ENCODE data around the gene TMIGD3.

The TMIGD3 gene

DNA sequence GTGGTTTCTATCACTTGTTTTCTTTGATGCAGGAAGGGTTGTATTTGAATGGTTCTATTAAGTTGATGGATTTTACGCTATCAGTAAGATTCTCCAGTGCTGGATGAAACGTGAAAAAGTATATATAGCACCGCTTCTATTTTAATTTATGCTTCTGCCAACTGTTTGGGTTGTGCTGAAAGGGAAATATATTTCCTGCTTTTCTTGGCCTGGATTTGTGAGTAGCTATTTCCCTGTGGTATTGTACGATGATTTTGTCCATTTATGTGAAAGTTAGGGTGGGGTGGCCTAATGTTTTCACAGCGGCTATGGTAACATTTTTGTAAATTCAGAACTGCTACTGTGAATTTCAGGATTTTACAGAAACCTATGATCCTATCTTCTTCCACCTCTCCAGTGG lies 29.3 kb downstream of the TMIGD3 start:
- DNase-seq = no peak

DNA sequence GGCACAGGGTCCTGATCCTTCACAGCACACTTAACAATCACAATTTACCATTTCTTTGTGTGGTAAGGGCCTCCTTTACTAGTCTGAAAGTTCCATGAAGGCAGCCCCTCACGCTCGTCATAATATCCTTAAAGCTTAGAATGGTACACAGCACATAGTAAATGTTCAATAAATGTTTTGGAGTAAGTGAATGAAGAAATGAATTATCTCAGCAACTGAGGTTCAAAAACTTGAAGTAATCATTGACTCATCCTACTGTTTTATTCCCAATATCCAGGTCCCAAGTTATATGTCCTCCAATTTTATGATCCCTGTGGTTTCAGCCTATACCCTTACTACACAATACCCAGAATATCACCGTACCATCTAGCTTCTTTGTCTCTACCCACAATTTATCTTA lies 31.9 kb downstream of the TMIGD3 start:
- DNase-seq = no peak

DNA sequence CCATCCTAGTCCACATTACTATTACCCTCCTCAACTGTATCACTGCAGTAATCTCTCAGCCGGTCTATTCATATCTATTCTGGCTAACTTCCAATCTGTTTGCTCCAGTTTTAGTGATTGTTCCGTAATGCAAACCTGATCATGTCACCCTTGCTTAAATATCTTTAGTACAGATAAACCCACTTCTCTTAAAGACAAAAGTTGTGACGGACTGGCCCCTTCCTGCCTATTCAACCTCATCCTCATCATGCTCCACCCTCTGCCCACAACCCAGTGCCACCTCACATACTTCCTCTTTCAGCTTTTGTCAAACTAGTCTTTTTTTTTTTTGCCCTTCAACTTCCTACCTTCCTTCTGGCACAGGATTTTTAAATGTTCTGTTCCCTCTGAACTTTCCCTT lies 32.4 kb downstream of the TMIGD3 start:
- peak; percentile 81 for DNase-seq

DNA sequence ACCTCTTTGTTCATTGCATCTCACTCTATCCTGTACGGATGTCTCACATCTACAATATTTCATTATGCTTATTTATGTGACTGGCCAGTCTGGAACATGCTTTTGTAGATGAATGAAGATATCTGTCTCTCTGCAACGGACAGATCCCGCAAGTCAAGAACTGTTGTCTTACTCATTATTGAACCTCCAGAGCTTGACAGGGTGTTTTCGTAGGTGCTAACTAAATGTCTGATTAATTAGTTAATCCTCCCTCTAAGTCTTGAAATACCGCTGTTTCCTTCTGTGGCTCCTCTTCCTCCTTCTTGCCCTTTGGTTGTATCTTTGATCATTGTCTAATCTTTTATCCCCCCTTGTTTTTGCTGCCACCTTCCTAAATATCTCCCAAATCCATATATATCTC lies 32.8 kb downstream of the TMIGD3 start:
- no peak for DNase-seq

DNA sequence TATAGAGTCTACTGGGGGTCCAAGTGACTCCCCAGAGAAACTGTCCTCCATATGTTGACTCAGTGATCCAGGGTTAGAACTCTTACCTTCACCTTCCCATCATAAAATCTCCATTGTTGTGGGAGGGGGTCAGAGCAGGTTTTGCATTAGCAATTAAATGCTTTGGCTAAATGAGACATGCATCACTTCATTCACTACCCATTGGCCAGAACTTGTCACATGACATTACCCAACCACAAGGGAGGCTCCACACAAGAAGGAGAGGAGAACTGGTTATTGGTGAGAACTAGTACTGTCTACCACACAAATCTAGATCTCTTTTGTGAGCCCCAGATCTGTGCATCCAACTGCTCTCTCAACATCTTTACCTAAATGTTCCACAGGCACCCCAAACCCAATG lies 33.9 kb downstream of the TMIGD3 start:
- no peak for DNase-seq

DNA sequence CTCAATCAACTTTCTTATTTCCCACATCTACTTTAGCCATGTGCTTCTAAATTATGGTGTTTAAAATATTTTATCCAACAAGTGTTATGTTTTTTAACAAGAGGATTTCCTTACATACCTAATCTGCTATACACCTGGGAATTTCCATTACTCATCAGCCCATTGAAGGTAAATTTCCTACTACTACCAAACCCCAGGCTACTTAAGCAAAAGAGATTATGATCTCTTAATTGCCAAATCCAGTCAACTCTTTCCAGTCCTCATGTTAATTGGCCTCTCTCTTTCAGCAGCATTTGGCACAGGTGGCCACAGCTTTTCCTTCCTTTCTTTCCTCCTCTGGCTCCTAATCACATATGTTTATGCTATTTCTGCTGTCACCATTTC lies 34.7 kb downstream of the TMIGD3 start:
- DNase-seq = no peak

DNA sequence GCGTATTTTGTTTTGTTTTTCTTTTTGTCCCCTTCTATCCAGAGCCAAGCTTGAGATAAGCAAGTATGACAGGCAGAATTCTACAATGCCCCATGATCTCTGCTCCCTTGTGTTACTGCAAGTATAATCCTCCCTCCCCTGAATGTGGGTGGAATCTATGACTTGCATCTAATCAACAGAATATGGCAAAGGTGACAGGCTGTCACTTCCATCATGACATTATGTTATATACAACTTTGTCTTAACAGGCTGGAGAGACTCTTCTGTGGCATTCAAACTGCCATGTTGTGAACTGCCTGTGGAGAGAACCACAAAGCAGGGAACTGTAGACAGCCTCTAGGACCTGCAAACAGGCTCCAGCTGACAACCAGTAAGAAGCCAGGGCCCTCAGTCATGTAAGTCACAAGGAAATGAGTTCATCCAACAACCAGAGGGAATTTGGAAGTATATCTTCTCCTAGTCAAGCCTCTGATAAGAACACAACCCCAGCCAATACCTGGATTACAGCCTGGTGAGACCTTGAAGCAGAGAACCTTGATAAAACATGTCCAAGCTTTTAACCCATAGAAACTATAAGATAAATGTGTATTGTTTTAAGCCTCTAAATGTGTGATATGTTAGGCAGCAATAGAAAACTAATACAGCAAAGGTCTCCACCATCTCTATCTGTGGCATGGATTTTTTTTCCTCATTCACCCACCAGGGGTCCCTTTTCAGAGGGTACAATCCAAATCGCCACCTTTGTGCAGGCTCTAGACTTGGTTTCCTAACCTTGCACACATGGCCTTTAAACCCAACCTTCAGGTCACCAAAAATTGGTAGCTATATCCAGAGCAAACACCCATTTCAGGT lies 35.3 kb downstream of the TMIGD3 start:
- no peak for DNase-seq

DNA sequence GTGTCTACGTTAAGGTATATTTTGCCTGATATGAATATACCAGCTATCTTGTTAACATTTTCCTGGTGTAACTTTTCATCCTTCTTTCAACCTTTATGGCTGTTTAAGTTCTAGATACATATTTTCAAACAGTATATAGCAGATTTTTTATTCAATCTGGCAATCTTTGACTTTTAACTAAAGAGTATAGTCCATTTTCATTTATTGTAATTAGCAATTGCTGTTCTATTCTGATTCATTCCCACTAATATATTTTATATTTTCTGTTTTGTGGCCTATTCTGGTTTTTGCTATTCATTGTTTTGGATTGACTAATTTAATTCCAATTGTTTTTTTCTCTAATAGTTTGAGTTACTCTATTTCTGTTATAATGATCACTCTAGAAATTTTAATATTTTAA lies 37.0 kb downstream of the TMIGD3 start:
- no peak for DNase-seq

DNA sequence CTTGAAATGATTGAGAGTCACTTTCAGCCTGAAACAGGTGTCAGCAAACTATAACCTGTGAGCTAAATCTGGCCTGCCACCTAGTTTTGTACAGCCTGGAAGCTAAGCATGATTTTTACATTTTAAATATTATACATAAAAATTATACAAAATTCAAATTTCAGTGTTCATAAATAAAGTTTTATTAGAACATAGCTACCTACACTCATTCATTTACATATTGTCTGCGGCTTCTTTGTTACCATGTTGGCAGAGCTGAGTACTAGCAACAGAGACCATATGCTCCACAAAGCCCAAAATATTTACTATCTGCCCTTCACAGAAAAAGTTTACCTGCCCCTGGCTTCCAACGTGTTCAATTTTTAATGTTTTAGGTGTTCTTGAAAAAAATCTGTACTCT lies 37.7 kb downstream of the TMIGD3 start:
- DNase-seq = no peak

DNA sequence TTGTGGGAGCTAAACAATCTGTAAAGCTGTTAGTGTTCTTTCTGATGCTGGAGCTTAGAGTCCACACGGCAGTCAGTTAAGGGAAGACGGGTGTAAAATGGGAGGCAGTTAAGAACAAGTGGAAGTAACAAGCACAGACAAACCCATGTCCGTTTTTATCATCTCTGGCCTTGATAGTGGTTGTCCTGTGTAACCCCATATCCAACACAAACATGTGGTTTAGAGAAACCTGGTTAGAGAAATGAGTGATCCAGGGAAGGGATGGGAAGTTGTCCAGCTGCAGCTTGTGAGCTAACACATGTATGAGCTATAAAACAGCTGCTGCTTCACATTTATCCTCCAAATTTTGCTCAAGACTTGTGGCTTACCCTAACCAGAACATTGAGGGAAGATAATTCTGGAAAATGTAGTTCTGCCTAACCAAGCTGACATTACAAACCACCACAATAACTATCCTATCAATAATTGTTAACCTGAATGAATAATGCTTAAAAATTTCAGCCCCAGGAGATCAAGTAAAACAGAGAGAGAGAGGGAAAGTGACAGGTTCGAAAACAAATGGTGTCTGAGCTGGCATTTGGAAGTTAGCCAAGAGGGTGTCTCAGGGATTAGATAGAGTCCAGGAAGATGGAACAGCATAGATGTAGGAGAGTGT lies 40.3 kb downstream of the TMIGD3 start:
- no peak for DNase-seq

DNA sequence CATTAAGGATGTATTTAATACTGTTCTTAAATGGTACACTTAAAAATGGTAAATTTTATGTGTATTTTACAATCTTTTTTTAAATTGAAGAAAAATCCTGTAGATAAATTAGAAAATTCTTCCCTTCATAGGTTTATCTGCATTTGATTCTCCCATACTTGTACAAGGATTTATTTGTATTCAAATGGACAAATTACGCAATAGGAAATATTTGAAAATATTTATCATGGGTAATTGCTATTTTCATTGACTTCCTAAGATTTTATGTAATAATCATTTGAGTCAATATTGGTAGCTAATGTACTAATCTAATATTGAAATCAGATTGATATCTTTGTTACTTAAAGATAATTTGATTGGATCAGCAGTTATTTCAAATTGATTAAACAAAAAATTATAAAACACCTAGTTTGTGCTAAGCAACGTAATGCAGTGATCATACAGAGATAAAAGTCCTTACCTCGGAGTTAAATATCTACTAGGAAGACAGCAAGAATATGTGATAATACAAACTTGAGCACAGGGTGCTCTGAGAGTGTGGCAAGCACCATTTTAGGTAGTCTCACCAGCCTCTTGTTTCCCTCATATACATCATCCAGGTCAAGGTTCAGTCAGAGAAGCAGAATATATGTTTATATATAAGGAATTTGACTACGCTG lies 40.9 kb downstream of the TMIGD3 start:
- no peak for DNase-seq

DNA sequence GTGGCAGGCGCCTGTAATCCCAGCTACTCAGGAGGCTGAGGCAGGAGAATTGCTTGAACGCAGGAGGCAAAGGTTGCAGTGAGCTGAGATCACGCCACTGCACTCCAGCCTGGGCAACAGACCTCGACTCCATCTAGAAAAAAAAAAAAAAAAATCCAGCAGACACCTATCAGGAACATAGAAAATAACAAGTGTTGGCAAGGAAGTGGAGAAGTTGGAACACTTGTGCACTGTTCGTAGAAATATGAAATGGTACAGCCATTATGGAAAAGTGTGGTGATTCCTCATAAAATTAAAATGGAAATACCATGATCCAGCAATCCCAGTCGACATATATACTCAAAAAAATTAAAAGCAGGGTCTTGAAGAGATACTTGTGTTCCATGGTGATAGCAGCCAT lies 41.7 kb downstream of the TMIGD3 start:
- no peak for DNase-seq

DNA sequence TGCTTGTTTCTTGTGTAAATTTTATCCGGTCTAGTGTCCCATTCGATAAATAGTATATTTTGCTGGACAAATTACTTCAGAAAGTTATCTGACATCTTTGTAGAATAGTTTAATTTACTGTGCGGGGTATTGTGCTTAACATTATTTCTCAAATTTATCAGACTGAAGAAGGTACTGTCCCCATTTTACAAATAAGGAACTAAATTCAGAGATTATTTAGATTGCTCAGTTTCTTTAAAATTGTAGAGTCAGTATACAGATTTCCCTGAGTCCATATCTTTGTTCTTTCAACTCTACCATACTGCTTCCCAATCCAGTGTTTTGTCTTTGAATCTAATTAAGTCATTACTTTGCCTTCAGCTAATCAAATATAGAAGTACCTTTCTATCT lies 47.8 kb downstream of the TMIGD3 start:
- DNase-seq = no peak

DNA sequence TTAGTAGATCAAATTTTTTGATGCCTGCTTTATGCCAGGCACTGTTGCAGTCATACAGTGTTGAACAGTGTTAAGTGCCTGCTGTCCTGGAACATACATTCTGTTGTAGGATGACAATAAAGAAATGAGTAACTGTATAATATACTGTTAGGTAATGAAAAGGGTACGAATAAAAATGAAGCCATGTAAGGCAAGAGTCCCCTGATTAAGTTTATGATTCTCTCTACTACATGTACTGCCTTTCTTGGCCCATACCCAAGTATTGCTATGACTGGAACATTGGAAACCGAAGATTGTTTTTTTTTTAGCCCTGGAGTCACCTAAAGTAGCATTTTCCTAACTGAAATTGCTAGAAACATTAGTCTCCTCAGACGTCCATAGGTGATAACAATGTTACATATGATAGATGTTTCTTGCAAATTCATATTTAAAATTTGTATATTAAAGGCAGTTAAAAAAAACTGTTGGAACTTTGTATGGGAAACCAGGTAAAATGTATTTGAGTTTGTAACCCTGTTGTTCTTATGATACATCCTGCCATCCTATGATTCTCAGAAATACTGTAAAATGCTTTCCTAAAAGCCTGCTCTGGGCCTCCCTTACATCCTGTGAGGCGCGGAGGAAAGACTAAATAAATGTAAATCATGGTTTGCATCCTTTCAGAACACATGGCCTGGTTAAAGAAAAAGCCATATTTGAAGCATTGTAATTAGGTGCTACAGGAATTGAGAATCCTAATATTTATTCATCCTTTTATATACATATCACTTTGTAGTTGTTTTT lies 48.4 kb downstream of the TMIGD3 start:
- peak; percentile 62 for DNase-seq

DNA sequence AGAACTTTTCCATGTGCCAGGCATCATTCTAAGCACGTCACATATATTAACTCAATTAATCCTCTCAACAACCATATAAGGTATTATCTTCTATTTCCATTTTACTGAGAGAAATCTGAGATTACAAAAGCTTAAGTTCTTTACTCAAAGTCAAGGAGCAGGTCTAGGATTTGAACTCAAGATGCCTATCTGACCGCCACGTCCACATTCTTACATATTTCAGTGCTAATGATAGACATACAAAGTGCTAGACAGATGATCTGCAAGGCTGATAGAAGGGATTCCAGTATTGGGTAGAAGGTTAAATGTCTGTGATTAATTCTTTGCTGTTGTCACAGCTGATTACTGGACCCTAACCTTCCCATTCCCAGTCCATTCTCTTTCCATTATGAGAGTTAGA lies 49.7 kb downstream of the TMIGD3 start:
- no peak for DNase-seq

DNA sequence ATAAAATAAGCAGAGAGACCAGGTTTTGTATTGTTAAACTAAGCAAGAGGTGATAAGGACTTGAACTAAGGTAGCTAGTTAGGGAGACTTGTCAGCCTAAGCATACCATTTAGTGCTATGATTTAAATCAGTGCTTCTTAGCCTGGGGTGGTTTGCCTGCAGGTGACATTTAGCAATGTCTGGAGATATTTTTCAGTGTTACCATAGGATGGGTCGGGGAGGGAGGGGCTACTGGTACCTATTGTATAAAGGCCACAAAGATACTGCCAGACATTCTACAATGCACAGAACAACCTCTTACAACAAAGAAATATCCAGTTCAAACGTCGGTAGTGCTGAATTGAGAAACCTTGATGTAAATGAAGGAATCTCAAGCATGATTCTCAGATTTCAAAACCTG lies 50.9 kb downstream of the TMIGD3 start:
- DNase-seq = no peak

DNA sequence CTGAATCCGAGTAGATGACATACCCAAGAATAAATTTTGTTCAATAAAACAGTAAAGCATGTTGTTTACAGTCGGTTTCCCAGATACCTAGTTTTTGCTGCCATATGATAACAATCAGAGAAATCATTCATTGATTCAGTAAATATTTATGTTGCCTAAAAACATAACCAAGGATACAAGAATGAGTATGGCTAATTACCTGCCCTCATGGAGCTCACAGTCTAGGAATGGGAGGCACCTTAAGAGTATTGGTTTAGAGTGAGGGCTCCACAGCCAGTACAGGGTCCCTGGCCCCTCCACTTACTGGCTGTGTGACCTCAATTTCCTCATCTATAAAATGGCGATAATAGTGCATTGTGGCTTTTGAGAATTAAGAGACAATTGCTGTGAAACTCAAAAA lies 53.2 kb downstream of the TMIGD3 start:
- no peak for DNase-seq

DNA sequence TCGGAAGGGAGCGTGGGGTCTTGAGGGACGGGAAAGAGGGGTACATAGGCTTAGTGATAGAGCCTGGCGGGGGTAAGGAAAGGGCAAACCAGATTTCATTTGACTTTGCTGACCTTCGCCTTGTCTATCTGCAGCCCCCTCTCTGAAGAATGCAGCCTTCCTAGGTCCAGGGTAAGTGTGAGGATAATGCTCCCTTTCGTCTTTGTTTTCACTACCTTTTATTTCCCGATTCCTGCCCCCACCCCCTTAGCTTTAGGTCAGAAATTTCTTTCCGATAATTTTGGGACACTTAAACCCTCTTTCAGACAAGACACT lies 53.8 kb downstream of the TMIGD3 start:
- DNase-seq = no peak

DNA sequence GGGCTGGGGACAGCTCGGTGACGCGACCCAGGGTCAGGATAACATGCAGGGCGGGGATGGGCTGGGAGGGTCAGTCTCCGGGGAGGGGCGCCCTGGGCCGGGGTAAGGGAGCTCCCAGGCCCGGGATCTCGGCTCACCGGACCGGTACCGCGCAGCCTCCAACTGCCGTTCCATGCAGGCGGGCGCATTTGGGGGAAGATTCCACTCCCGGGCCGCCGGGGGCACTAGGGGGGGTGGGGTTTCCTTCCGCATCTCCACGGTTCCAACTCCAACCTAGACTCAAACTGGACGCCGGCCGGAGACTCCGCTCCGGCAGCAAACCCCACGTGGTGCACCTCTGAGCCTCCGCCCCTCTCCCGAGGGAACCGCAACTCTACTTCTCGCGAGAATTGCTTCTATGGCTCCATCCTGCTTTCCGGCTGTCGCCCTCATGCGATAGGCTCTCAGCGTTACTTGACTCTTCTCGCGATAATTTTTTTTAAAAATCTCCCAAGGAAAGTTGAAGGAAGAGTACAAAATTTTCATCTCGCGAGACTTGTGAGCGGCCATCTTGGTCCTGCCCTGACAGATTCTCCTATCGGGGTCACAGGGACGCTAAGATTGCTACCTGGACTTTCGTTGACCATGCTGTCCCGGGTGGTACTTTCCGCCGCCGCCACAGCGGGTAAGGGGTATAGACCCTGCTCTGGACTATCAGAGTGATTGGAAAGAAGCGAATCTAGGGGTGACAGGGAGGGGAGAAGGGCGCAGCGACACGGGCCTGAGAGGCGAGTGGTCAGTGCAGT lies 54.3 kb downstream of the TMIGD3 start, which contains the start of the genes ATP5PB and WDR77:
Gene ATP5PB, plus strand, starts transcription at position 547 of the 785 bp plus-strand sequence. Its CDS starts 78 bp downstream, at position 625.
Gene WDR77, minus strand, starts transcription at position 339 of the 785 bp plus-strand sequence. Its CDS starts 87 bp downstream, at position 252.
- peak; percentile 98 for DNase-seq

DNA sequence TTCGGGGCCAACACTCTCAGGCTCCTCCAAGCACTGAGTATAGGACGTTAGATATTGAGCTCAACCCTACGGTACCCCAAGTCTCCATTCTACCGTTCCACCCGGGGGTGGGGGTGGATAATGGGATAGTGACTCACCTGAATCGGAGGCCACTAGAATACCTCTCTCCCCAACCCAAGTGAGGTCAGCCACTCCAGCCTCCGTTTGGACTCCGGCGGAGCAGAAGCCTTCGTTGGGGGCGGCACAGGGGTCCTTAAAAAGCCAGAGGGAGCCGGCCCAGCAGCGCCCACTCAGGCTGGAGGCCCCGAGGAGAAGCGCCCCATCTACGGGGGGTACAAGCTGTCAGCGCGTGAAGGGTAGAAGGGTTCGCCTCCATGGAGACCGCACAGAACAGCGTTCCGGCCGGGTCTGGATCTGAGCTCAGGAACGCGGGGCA lies 54.9 kb downstream of the TMIGD3 start:
- peak; percentile 19 for DNase-seq

DNA sequence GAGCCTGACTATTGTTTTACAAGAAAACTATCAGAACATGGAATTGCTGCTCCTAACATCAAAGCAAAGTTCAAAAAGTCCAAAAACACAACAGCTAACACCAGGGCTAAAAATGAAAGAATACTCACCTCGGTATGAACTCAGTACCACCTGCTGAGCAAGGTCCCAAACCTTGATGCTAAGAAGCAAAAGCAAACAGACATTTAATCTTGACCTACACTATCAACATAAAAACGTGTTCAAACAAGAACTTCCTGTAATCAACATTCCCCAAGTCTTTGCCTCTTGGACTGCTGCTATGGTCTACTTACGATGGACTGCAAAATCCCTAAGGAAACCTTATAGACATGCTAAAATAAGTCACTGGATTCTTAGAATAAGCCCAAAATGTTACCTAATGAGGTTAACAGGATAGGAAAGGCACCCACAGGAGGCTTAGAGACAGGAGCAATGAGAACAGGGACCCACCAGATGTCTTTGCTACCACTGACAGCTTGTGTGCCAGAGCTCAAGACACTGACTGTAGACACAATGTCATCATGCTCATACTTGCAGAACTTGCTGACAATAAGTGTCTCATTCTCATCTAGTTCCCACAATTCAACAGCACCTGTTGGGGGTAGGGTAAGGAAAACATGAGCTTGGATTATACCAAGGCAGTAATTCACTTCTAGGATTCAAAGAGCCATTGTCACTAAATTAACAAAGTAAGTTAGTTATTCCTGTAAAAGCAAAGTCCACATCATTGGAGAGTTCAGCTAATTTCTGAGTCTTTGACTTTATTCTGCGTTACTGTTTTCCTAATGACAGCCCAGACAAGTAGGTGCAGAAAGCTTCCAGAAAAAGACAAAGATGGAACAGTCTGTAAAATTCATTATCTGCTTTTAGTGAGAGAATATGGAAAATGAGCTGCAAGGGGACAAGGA lies 56.2 kb downstream of the TMIGD3 start:
- DNase-seq = peak; percentile 13

All from activated CD4-positive, alpha-beta T cell treated with anti-CD3 and anti-CD28 coated beads, Interleukin-2, Interleukin-6, amounts not matched to agents 100 ng/mL and 50 ng/mL, durations not matched to agents 16 hours and 8 hours (primary cell).